AG04449 (cell line): ENCODE results near the gene ADRA2B.

Experiments used
- CTCF ChIA-PET: fragments of 350-600 bp; formaldehyde crosslinking; extraction: SDS; loops from one replicate; lab custom pipeline; 2021; ENCODE audit warnings: antibody characterized with exemption; lab: Yijun Ruan, JAX
- POLR2A ChIA-PET: fragments of 400-600, 350-600 bp; formaldehyde crosslinking; extraction: SDS; loops from one replicate; lab custom pipeline; 2020; ENCODE audit warnings: antibody characterized with exemption, inconsistent platforms; lab: Yijun Ruan, JAX
- DNase-seq: peaks from one replicate; pipeline ENCODE4 v3.0.0-alpha.2; 2010; ENCODE audit warnings: low read depth, low spot score
- H3K4me3 ChIP-seq: 2 replicates; pipeline ENCODE4 v1.5.1; 2011; ENCODE audit warnings: low read depth, mild to moderate bottlenecking, control low read depth, low read length
- TF ChIP-seq, protein P1 (sequence below): IDR thresholded peaks from one replicate; pipeline ENCODE4 v1.5.1; 2011; ENCODE audit warnings: mild to moderate bottlenecking, moderate library complexity, low read length, control low read depth, inconsistent platforms; ENCODE audit not compliant: insufficient read depth; ENCODE audit errors: missing control alignments

Gene ADRA2B

DNA sequence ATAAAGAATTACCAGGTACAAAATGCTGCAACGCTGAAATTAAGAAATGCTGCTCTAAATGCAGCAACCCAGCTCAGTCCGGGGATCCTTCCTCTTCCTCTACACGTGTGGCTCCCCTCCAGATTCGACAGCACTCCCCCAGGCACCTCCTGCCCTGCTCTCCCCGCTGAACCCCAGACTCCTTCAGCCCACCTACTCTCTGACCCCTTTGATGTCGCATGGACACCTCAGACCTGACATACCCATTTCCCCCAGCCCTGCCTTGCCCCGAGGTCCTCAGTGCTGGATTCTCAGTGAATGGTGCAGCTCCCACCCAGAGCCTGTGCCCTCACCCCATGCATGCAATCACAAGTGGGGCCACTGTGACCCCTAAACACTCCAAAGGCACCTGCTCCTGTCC is 4.6 kb upstream of the ADRA2B start:
- H3K4me3 ChIP-seq: no peak overlapping the region
- ChIA-PET CTCF (no interaction called here), POLR2A (interaction anchor here (0.6 kb wide), 1 partner anchor 21 kb away, joined by 6 read pairs; no protein-coding TSS in a partner anchor)
- DNase-seq: no peak
- TF ChIP-seq, protein P1, sequence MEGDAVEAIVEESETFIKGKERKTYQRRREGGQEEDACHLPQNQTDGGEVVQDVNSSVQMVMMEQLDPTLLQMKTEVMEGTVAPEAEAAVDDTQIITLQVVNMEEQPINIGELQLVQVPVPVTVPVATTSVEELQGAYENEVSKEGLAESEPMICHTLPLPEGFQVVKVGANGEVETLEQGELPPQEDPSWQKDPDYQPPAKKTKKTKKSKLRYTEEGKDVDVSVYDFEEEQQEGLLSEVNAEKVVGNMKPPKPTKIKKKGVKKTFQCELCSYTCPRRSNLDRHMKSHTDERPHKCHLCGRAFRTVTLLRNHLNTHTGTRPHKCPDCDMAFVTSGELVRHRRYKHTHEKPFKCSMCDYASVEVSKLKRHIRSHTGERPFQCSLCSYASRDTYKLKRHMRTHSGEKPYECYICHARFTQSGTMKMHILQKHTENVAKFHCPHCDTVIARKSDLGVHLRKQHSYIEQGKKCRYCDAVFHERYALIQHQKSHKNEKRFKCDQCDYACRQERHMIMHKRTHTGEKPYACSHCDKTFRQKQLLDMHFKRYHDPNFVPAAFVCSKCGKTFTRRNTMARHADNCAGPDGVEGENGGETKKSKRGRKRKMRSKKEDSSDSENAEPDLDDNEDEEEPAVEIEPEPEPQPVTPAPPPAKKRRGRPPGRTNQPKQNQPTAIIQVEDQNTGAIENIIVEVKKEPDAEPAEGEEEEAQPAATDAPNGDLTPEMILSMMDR: no peak

DNA sequence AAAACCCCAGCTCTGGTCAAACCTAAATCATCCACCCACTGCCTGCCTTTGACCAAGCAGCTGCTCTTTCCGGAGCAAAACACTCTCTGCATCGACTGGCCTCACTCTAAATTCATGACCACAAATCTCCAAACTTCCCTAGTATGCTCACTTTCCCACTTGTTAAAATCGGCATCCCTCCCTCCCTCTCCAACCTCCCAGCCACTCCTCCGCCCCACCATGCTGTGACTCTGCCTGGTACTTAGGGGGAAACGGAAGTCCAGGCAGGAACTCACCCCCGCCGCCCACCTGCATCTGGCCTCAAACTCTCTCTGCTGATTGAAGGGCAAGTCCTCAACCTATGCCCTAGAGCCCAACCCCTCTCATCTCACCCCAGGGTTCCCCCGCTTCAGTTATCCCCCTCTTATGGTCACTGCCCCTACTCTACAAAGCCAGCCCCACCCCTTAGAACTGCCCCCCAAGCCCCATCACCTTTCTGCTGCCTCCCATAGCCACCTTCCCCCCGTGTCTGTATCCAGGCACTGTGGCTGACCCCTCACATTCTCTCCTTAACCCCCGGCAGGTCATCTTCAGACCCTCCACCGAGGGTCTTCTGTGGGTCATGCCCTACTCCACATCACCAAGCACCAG is 3.8 kb upstream of the ADRA2B start:
- ChIA-PET POLR2A (interaction anchor here (0.6 kb wide), 1 partner anchor 20 kb away, joined by 6 read pairs; no protein-coding TSS in a partner anchor), CTCF (no interaction called here)
- TF ChIP-seq, protein P1: no peak
- DNase-seq: no peak
- H3K4me3 ChIP-seq: no peak overlapping the region

DNA sequence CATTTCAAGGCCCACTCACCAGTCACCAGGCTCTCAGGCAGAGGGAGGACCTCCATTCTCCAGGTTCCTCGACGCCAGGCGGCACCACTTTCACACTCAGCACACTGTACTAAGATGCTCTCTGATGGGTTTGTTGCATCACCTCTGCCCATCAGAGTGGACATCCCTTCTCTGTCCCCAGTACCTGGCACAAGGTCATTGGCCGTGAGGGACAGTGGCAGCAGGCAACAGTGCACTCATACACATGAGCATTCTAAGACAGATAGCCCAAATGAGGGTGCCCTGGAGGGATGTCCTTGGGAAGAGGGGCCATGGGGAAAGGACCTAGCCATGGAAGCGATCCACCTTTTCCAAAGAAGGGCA is 3.0 kb upstream of the ADRA2B start:
- CTCF ChIA-PET: interaction anchor here (1.0 to 4.2 kb wide), 4 partner anchors 11 to 141 kb away, joined by 4 to 40 read pairs (median 17); no protein-coding TSS in a partner anchor
- no peak for DNase-seq
- POLR2A ChIA-PET: no interaction called here
- H3K4me3 ChIP-seq: no peak overlapping the region
- TF ChIP-seq, protein P1: no peak

DNA sequence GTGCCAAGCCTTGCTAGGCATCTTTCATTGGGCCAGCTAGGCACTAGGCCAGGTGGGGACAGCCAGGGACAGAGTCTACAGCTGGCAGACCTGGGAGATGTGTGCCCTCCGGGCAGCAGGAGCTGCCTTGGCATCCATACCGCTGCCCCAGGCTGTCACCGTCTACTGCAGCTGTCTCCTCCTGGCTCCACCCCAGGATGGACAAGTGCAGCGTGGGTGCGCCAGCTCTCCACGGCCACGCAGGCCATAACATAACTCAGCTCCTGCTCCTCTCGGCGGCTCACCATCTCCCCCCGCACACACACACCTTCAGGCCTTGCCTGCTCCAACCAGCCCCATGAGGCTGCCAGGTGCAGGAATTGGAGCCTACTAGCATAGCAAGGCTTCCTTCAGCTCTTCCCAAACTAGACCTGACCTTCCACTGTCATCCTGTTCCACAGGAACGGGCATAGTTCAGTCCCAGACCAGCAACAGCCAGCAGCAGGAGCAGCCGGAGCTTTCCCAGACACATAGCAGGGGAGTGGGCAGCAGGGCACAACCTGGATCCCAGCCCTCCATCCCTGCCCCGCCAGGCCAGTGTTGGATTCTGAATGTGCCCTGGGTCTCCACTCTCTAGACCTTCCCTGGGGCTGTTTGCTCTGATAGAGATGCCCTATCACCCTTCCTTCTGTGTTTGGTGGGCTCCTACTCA is 2.5 kb upstream of the ADRA2B start:
- TF ChIP-seq, protein P1: no peak
- CTCF ChIA-PET: interaction anchor here (0.8 to 4.2 kb wide), 13 partner anchors 9 to 142 kb away, joined by 3 to 63 read pairs (median 7); partner anchors contain the start of gene ANKRD36C
- POLR2A ChIA-PET: no interaction called here

DNA sequence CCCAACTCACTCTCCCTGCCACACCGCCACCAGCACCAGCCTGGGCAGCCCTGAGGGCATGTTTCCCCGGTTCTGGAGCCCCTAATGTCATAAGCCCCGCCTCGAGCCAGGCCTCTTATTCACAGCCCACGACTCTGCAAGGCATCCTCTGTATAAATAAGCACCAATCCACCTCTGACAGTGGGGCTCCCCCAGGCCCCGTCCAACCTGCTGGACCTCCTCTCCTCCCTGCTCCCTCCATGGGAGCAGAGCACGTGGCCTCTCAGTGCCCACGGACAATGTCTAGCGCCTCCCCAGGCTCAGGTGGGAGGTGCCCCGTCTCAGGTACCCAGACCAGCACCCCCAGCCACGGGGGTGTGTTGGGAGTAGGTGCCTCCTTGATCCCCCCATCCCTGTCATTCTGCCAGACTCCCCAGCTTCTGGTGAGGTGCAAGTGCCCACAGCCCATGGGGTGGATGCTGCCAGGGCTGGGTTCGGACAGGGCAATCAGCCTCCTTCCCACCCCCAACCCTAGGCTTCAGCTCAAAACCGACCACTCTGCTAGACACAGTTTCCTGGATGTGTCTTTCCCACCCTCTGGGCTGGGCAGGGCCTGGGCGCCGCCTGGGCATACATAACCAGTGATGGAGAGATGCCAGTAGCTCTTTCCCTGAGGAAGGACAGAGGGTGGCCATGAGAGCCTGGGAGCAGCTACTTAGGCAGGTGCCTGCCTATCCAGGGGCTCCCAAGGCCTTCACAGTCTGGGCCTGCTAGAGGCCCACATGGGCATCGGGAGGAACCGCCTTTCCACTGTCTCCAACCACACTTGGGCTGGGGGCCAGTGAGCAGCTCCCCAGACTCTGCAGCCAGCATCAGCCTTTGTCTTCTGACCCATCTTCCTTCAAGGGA is 1.6 kb upstream of the ADRA2B start:
- no peak overlapping the region for H3K4me3 ChIP-seq
- no peak for DNase-seq
- TF ChIP-seq, protein P1: no peak
- ChIA-PET POLR2A (interaction anchor here (0.8 kb wide), 1 partner anchor 27 kb away, joined by 3 read pairs; no protein-coding TSS in a partner anchor), CTCF (interaction anchor here (0.7 to 4.2 kb wide), 30 partner anchors 9 to 152 kb away, joined by 3 to 63 read pairs (median 4); partner anchors contain the start of genes ANKRD36C and DUSP2)

More for the DNA sequence above, 2.5 kb upstream of the ADRA2B start:
- no peak overlapping the region for H3K4me3 ChIP-seq
- no peak for DNase-seq
